KMS-11 (cell line): ENCODE results near the gene FSHB.

Source experiments
- H2AFZ ChIP-seq: fragments of 200-600 bp; sonication (generic); 2 replicates; pipeline ENCODE4 v1.6.1; 2016; ENCODE audit warnings: antibody characterized with exemption, mixed run types, low read depth
- H3K27ac ChIP-seq: fragments of 200-600 bp; sonication (generic); 2 replicates; pipeline ENCODE4 v1.6.1; 2016; ENCODE audit warnings: mild to moderate bottlenecking, mixed run types
- H3K27me3 ChIP-seq: fragments of 200-600 bp; sonication (generic); 2 replicates; pipeline ENCODE4 v1.6.1; 2017; ENCODE audit warnings: mild to moderate bottlenecking, low read depth, mixed run types, moderate library complexity; ENCODE audit not compliant: insufficient read depth
- H3K36me3 ChIP-seq: fragments of 200-600 bp; sonication (generic); 2 replicates; pipeline ENCODE4 v1.6.1; 2017; ENCODE audit warnings: mild to moderate bottlenecking, mixed run types; ENCODE audit not compliant: insufficient read depth
- H3K4me1 ChIP-seq: fragments of 200-600 bp; sonication (generic); 2 replicates; pipeline ENCODE4 v1.6.1; 2016; ENCODE audit warnings: mild to moderate bottlenecking, low read depth, mixed run types; ENCODE audit not compliant: poor library complexity, severe bottlenecking
- H3K4me2 ChIP-seq: fragments of 200-600 bp; sonication (generic); 2 replicates; pipeline ENCODE4 v1.7.0; 2016; ENCODE audit warnings: mild to moderate bottlenecking, mixed run types
- H3K4me3 ChIP-seq: fragments of 200-600 bp; sonication (generic); IDR thresholded peaks from 2 replicates; pipeline ENCODE4 v1.6.1; 2017; ENCODE audit warnings: low read depth, low read length, mixed read lengths; ENCODE audit not compliant: insufficient read depth
- H3K79me2 ChIP-seq: fragments of 200-600 bp; sonication (generic); 2 replicates; pipeline ENCODE4 v1.6.1; 2016; ENCODE audit warnings: low read depth, mixed run types; ENCODE audit not compliant: insufficient read depth
- H3K9ac ChIP-seq: fragments of 200-600 bp; sonication (generic); 2 replicates; pipeline ENCODE4 v1.6.1; 2016; ENCODE audit warnings: mild to moderate bottlenecking, mixed run types
- H4K20me1 ChIP-seq: fragments of 200-600 bp; sonication (generic); 2 replicates; pipeline ENCODE4 v1.6.1; 2016; ENCODE audit warnings: mild to moderate bottlenecking, mixed run types; ENCODE audit not compliant: insufficient read depth
- CTCF ChIP-seq: fragments of 200-600 bp; sonication (generic); conservative IDR thresholded peaks from 2 replicates; pipeline ENCODE4 v1.6.1; 2017; ENCODE audit warnings: low read depth, mild to moderate bottlenecking, antibody characterized with exemption, low read length, moderate library complexity, mixed read lengths

The FSHB gene

DNA sequence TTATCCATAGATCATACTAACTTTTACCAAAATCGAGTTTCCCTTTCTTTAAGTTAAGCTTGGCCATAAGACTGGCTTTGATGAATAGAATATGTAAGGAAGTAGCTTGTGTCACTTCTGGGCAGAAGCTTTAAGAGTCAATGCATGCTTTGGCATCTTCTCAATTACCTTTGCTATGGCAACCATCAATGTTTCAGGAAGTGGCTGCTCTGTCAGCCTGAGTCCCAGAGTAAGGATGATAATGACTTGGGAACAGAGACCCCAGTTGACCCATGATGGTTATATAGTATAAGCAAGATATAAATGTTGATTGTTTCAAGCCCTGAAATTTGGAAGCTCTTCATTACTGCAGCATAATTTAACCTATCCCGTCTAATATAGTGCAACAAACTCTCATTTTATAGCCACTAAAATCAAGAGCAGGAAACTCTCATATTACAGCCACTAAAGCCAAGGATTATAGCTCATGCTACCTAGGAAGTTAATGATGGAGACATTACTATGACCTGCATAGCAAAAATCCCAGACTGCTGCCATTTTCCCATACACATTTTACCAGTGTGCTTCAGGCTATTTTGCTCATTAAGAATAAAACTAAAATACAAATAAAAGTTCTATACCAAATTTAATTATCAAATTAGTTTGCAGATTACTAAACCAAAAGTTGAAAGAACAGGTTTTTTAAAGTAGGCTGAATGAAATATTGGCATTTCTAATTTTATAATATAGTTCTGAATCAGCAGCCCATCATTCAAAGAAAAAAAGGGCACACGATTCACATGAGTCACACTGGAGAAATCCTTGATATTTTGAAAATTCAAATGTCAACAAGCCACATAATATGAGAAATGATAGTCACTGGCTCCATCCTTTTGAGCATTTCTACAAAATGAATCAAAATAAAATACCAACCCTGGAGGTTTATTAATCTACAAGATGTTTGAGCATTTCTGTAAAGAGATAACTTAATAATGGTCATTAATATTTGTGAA, 23.8 kb downstream of the FSHB start:
- H3K4me3 ChIP-seq: no peak overlapping the region
- no peak for TF ChIP-seq CTCF
- no peak overlapping the region for H3K9ac ChIP-seq
- H3K79me2 ChIP-seq: no peaks in the 10 kb centered on the region
- H3K27me3 ChIP-seq: no peaks in the 10 kb centered on the region
- no peaks in the 10 kb centered on the region for H3K4me1 ChIP-seq
- no peak overlapping the region for H2AFZ ChIP-seq
- H3K4me2 ChIP-seq: no peak overlapping the region
- no peaks in the 10 kb centered on the region for H3K36me3 ChIP-seq
- H3K27ac ChIP-seq: no peak overlapping the region
- no peaks in the 10 kb centered on the region for H4K20me1 ChIP-seq

DNA sequence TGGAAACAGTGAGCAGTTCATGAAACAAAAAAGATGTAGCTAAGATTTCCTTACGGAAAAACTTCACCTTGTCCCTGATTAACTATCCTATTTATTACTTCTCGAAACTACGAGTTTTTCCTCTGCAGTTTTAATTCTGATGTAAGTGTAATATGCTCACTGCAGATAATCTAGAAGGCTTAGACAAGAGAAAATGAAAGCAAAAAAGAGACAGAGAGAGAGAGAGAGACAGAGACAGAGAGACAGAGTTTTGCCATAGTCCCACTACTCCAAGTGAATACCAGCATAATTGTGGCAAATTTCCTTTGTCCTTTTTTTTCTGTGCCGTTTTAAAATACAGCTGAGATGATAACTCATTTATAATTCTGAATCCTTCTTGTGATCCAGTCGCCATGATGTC, 24.8 kb downstream of the FSHB start:
- Histone ChIP-seq H3K4me2 (no peak overlapping the region), H2AFZ (peak overlapping the region; percentile 20; the same call in 1 of the 2 replicates), H3K27me3 (no peaks in the 10 kb centered on the region), H3K9ac (no peak overlapping the region), H3K4me1 (no peaks in the 10 kb centered on the region), H3K36me3 (no peaks in the 10 kb centered on the region), H3K79me2 (no peaks in the 10 kb centered on the region), H4K20me1 (no peaks in the 10 kb centered on the region), H3K4me3 (no peak overlapping the region), H3K27ac (no peak overlapping the region)
- no peak for TF ChIP-seq CTCF

DNA sequence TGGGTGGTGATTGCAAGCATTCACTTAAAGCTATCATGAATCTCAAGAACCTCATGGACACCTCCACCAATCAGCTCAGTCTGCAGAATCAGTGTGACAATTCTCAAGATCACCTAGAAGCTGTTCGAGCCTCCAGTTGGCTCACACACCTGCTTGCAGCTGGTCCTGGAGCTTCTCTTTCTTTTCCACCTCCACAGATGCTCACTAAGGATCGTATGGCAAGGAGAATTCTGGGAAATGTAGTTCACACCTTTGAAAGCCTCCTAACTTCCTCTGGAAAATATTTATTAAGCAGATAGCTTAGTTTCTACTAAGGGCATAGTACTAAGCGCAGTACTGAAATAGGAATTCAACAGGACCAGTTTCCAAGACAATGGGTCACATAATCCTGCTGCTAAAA, 26.2 kb downstream of the FSHB start:
- H3K4me2 ChIP-seq: no peak overlapping the region
- H3K36me3 ChIP-seq: no peaks in the 10 kb centered on the region
- no peak overlapping the region for H3K4me3 ChIP-seq
- H2AFZ ChIP-seq: no peak overlapping the region
- no peaks in the 10 kb centered on the region for H3K27me3 ChIP-seq
- no peaks in the 10 kb centered on the region for H3K79me2 ChIP-seq
- no peak overlapping the region for H3K9ac ChIP-seq
- no peaks in the 10 kb centered on the region for H3K4me1 ChIP-seq
- no peak for TF ChIP-seq CTCF
- no peak overlapping the region for H3K27ac ChIP-seq
- no peaks in the 10 kb centered on the region for H4K20me1 ChIP-seq

DNA sequence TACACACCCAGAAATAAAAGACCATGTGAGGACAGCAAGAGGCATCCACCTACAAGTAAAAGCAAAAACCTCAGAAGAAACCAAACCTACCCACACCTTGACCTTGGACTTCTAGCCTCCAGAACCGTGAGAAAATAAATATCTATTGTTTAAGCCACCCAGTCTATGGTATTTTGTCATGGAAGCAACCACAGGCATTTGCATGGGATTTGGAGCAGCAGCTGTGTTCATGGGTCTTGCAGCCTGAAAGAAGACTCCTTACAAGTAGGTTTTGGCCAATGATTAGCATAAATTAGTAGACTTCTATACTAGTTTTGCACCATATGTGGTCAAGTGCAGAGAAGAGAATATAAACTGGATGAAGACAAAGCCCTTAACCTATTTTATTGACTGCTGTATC, 27.9 kb downstream of the FSHB start:
- H3K4me1 ChIP-seq: no peaks in the 10 kb centered on the region
- no peak for TF ChIP-seq CTCF
- no peak overlapping the region for H3K9ac ChIP-seq
- H3K27ac ChIP-seq: no peak overlapping the region
- no peaks in the 10 kb centered on the region for H3K27me3 ChIP-seq
- no peak overlapping the region for H3K4me3 ChIP-seq
- H3K36me3 ChIP-seq: no peaks in the 10 kb centered on the region
- no peaks in the 10 kb centered on the region for H4K20me1 ChIP-seq
- H3K79me2 ChIP-seq: no peaks in the 10 kb centered on the region
- H3K4me2 ChIP-seq: no peak overlapping the region
- H2AFZ ChIP-seq: no peak overlapping the region
